SK-N-SH (cell line): ENCODE measurements around the gene BCLAF1.

Source experiments
- RAD21 ChIP-seq: IDR thresholded peaks from 2 replicates; pipeline ENCODE4 v1.6.1; 2012; ENCODE audit warnings: mild to moderate bottlenecking, low read length
- REST ChIP-seq: IDR thresholded peaks from 2 replicates; pipeline ENCODE4 v1.6.1; 2012; ENCODE audit warnings: mild to moderate bottlenecking, low read depth, low read length, moderate library complexity
- TF ChIP-seq, protein P1 (sequence below): fragments of 200-600 bp; sonication (generic); IDR thresholded peaks from 2 replicates; pipeline ENCODE4 v1.6.1; 2017; ENCODE audit warnings: antibody characterized with exemption, mild to moderate bottlenecking, moderate library complexity
- TF ChIP-seq, protein P2 (sequence below): IDR thresholded peaks from 2 replicates; pipeline ENCODE4 v1.4.0; 2012; ENCODE audit warnings: low read depth, borderline replicate concordance

GRCh38 chr6:136334465-136334846, 44.8 kb upstream of the BCLAF1 start:
- TF ChIP-seq, protein P1, sequence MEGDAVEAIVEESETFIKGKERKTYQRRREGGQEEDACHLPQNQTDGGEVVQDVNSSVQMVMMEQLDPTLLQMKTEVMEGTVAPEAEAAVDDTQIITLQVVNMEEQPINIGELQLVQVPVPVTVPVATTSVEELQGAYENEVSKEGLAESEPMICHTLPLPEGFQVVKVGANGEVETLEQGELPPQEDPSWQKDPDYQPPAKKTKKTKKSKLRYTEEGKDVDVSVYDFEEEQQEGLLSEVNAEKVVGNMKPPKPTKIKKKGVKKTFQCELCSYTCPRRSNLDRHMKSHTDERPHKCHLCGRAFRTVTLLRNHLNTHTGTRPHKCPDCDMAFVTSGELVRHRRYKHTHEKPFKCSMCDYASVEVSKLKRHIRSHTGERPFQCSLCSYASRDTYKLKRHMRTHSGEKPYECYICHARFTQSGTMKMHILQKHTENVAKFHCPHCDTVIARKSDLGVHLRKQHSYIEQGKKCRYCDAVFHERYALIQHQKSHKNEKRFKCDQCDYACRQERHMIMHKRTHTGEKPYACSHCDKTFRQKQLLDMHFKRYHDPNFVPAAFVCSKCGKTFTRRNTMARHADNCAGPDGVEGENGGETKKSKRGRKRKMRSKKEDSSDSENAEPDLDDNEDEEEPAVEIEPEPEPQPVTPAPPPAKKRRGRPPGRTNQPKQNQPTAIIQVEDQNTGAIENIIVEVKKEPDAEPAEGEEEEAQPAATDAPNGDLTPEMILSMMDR, result no peak
- TF ChIP-seq RAD21 (no peak), REST (no peak)
- TF ChIP-seq, protein P2, sequence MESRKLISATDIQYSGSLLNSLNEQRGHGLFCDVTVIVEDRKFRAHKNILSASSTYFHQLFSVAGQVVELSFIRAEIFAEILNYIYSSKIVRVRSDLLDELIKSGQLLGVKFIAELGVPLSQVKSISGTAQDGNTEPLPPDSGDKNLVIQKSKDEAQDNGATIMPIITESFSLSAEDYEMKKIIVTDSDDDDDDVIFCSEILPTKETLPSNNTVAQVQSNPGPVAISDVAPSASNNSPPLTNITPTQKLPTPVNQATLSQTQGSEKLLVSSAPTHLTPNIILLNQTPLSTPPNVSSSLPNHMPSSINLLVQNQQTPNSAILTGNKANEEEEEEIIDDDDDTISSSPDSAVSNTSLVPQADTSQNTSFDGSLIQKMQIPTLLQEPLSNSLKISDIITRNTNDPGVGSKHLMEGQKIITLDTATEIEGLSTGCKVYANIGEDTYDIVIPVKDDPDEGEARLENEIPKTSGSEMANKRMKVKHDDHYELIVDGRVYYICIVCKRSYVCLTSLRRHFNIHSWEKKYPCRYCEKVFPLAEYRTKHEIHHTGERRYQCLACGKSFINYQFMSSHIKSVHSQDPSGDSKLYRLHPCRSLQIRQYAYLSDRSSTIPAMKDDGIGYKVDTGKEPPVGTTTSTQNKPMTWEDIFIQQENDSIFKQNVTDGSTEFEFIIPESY, result no peak
